Right forelimb (tissue), 1 donor: ENCODE data around the gene ATXN7L1.
"Not testable (repeated sequence)": the region's sequence is repeated elsewhere in the genome, so short reads cannot be mapped to it uniquely, and the experiment has no call there.

Experiments
- DNase-seq: peaks from one replicate; pipeline ENCODE4 v3.0.0-alpha.2; 2018

Gene ATXN7L1

DNA sequence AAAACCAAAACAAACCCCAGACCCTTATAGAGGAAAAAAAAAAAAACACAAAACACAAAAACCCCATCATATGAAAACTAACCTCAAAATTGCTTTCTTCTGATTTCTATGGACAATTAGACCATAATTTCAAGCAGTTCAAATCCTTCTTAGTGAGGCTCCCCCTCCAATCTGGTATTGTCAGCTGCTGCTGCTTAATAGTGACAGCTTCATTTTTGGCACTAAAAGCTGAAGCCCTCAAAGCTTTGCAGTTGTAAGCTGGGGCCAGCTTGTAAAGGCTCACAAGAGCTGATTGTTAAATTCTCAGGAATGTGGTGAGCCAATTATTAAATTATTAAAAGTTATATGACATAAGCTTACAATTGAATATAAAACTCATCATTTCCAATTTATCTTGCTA lies 21.9 kb downstream of the ATXN7L1 start:
- no peak for DNase-seq

DNA sequence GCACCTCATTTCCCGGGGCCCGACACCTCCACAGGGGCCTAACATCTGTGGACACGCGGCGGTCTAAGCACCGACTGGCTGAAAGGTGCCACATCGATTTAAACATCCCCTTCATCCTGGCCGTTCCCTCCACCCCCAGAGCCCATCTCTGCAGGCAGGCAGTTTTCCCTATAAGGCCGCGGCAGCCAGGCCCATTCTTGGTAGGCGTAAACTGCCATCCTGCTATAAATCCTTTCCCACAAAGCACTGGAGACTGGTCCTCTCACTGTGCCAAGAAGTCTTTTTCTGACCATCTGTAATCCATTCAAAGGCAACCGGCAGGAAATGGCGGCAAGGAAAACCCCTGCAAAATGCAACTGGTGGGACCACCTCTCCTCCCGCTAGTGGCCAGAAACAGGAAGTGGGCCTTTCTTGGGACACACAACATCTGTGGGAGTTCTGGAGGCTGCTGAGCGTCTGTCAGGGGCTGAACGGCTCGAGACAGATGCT lies 22.4 kb downstream of the ATXN7L1 start:
- peak; percentile 78 for DNase-seq

DNA sequence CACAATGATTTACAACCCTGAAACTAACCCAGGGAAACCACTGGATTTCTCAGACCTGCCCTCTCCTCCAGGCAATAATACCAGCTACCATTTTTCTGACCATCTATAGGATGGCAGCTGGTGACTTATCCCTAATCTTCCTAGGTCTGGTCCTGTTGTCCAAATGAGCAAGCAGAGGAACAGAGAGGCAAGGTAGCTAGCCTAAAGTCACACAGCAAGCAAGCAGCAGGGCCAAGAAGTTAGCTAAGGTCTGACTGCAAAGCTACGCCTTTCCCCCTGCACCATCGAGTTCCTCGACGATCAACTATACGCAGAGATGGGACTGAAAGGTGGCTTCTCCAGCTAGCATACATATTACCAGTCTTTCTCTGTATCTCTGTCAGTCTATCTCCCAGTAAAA lies 25.3 kb downstream of the ATXN7L1 start:
- DNase-seq: no peak

DNA sequence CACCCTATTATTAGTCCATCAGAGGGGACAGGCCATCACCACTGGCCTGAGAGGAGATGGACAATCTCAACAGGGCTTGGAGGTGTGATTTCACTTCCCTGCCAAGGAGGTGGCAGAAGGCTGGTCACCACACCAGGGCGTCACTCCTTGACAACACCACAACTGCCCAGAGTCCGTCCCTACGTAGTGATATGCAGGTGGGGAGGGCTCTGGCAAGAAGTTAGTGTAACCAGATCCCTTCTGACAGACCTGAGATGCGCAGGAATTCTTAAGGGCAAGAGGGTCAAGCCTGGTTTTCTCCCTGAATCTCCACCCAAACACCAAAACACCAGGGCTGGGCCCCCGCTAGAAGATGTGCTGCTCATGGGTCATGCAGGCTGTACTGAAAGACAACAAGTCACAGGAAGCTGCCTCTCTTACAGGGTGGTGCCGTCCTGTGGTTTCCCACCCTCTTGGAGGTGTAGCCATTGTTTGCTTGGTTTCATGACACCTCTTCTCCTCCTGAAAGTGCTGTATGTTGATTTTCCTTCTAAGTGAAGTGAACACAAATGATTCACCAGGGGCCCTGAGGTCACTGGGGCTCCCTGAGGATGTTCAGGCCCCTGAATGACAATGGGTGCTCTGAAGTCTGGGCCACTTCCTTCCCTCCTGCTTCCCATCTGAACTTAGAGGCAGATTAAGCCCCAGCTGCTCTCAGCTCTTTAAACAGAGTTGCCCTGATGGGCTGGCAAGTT lies 27.1 kb downstream of the ATXN7L1 start:
- no peak for DNase-seq

DNA sequence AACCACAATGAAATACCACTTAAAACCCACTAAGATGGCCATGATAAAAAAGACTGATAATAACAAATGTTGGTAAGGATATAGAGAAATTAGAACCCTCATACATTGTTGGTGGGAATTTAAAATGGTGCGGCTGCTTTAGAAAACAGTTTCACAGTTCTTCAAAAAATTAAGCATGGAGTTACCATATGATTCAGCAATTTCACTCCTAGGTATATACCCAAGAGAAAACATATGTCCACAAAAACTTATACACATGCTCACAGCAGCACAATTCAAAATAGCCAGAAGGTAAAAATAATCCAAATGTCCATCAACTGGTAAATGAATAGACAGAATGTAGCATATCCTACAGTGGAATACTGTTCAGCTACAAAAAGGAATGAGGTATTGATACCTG lies 30.0 kb downstream of the ATXN7L1 start:
- DNase-seq: no peak

DNA sequence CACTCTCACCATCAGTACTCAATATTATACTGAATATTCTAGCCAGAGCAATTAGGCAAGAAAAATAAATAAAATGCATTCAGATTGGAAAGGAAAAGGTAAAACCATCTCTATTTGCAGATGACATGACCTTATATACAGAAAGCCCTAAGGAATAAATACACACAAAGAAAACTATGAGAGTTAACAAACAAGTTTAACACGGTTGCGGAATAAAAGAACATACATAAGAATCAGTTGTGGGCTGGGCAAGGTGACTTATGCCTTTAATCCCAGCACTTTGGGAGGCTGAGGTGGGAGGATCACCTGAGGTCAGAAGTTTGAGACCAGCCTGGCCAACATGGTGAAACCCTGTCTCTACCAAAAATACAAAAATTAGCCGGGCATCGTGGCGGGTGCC lies 31.7 kb downstream of the ATXN7L1 start:
- DNase-seq: not testable (repeated sequence)

DNA sequence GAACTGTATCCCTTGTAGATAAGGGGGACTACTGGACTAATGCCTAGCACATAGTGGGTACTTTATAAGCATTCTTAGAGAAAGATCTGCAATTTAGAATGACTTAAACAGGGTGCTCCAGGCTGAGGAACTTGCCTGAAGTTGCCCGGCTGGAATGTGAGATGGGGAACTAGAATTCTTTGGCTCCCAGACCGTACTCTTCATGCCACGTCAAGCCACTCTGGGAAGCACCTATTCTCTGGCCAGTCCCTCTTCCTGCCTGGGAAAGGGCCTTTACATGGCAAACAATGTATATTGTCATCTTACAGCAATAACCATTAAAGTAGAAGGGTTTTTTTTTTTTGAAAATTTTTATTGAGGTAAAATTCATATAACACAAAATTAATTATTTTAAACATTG lies 34.5 kb downstream of the ATXN7L1 start:
- DNase-seq: no peak

DNA sequence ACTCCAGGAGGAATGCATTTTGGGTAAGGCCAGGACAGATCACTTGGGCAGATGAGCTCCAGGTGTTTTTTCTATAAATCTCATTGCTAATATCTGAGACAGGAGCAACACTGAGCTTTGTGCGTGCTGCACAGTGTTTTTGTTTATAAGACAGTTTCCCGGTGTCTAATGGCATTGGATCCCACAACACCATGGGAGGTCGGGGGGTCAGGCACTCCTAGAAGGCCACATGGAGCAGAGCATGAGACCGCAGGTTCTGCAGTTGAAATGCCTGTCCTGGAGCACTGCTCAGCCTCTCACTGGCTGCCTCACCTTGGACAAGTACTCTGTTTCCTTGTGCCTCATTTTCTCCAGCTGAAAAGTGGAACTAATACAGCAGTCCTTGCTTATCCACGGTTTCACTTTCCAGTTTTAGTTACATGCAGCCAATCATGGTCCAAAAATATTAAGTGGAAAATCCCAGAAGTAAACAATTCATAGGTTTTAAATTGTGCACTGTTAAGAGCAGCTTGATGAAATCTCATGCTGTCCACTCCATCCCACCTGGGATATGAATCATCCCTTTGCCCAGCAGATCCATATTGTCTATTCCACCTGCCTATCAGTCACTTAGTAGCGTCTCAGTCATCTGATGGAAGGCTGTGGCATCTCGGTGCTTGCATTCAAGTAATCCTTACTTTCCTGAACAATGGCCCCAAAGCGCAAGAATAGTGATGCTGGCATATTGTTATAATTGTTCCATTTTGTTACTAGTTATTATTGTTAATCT lies 35.2 kb downstream of the ATXN7L1 start:
- DNase-seq: no peak

DNA sequence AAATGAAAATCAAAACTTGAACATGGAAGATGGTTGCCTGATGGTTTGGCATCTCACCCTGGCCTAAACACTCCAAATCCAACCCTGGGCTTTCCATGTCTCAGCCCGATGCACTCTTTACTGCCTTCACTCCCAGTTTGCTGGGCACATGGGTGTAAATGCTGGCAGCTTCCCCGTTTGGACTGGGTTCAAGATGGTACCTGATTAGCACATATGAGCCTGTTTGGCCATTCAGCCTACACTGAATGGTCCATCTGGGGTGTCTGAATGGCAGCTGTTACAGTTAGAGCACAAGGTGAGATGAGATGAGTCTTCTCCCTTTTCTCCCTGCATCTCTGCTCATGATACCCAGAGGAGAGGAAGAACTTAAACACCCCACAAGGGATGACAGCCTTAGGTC lies 37.1 kb downstream of the ATXN7L1 start:
- no peak for DNase-seq

DNA sequence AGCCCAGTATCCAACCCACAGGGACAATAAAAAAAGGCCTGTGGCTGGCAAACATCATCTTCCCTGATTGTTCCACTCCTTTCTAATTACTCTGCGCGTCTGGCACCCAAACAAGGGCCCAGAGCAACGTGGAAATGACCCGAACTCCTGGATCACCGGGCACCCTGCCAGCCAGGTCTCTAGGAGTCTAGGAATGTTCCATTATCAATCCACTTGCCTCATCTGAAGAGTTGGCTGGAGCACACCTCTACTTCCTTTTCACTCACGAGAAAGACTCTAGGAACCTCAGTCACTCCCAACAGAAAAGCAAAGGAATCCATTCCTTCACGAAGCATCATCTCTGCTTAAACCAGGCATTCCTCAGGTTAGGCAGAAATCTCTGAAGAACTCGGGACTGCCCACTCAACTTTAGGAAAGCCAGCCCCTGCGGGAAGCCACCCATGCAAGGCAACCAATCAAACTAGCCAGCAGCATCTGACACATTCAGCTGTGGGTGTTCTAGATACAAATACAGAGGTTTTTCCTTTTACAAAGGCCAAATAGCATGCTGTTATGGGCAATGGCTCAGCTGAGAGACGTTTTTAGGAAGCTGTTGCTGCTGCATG lies 37.7 kb downstream of the ATXN7L1 start:
- DNase-seq: peak; percentile 54

DNA sequence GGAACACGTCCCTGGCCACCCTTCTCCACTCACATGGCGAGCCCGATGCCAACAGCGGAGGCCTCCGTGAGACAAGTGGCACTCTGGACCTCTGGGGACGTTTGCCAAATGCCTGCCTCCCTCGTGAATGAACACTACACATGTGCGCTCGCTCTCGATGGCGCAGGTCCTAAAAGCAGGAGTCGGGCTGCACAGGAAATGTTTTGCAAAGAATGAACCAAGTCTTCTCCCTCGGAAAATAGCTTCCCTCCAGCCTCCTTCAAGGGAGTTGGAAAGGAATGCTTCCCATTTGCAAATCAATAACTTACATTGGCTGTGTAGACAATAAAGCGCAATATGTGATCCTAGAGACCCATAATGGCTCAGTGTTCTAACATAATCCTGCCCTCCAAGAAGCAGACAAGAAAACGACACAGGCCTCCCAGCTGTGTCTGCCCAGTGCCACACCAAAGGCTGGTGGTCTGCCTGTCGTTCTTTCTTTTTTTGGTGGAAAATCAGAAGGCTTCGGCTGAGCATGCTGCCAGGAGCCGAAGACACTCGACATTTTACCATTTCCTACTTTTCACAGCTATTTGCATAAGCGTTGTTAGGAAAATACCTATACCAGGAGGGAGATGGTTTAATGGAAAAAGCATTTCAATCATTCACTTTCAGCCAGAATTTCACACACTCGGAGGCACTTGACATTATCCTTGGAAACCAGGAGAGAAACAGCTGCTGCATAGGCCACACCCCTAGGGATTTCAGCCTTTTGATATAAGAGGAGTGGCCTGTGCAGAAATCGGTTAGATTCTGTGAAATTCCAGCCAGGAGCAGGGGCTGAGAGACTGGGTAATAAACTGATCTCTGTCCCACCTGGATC lies 38.4 kb downstream of the ATXN7L1 start:
- no peak for DNase-seq

DNA sequence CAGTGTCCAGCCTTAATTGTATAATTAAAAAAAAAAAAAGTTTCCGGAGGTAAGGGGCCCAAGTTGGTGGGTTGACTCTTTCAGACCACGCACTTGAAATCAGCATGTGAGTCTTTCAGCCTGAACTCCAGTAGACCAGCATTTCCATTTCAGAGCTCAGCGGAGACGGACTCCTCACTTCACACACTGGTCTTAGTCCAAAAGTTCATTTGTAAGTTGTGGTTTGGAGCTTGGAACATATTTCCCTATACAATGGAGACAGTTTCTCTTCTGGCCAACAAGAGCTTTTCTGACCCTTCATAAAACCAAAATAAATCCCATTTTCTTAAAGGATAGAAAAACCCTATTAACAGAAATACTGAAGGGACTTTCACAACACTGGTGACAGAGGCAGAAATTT lies 41.0 kb downstream of the ATXN7L1 start:
- no peak for DNase-seq

DNA sequence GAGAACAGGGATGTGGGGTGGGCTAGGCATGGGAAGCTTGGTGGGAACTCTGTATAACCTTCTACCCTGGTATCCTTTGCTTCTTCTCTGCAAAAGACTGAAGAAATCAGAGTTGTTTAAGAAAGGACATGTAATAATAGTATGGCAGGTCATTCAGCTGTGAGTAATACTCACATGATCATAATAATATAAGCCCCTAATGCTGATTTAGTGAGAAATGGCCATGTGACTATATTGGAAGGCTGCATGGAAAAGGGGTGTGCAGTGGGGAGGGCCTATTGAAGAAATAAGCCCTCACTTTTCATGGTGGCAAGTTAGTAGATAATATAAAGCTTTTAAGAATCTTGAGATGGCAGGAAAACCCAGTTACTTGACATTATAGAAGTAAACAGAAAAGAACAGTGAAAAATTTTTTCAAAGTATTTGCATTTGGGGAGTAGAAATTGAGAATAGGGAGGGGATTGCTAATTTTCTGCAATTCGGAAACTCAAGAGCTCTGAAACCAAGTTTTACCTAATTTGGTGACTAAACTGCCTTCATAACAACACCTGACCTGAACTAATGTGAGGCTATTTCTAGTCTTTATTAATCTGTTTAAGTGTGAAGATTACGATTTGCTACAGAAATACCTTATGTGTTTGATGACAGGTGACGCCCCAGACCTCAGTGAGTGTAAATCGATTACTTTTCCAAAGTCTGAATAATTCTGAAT lies 44.4 kb downstream of the ATXN7L1 start:
- DNase-seq: no peak

DNA sequence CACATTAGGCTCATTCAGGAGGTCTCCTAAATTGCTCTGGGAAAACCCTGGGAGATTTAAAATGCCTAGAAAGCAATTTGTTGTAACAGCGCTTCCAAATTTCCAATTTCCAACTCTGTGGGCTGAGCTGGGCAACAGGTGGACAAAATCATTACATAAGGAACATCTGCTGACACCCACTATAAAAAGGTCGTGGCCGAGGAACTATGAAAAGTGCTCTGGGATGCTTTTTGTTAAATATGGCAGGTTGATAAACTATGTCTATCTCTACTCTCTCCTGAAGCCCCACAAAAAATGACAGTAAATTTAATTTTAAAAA lies 45.1 kb downstream of the ATXN7L1 start:
- DNase-seq: no peak

DNA sequence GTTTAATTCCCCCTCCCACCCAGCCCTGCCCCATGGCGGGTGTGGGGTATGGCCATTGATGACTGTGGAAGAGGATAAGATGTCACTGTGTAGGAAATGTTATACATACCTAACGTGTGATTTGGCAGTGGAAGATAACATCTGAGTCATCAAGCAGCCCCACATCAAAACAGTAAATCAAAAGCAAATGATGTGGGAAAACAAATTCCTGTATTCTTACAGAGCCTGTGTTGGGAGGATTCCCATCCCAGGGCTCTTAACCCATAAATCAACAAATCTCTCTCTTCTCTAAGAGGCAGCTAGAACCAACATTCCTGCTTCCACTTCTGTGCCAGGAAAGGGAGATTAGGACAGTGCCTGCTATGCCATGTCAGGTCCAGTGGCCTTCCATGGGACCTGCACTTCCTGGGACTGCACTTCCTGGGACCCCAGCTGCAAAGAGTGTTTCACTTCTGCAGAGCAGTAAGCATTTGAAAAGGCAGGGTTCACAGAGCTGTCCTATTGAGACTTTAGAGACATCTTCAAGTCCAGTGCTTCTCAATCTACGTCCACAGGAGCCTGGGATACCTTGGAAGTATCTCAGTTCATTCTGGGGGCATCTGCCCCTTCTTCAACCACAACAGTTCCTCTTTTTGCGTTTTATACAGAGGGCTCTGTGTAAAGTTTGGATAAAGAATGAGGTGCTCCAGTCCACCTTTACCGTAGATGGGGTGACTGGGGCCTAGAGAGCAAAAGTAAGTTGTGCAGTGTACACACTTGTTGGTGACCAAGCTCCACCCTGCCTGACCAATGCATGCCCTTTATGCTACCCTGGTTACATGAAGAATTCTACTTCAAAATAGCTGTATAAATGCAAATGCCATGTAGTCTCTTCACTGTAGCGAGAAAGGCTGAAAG lies 45.7 kb downstream of the ATXN7L1 start:
- DNase-seq: no peak

DNA sequence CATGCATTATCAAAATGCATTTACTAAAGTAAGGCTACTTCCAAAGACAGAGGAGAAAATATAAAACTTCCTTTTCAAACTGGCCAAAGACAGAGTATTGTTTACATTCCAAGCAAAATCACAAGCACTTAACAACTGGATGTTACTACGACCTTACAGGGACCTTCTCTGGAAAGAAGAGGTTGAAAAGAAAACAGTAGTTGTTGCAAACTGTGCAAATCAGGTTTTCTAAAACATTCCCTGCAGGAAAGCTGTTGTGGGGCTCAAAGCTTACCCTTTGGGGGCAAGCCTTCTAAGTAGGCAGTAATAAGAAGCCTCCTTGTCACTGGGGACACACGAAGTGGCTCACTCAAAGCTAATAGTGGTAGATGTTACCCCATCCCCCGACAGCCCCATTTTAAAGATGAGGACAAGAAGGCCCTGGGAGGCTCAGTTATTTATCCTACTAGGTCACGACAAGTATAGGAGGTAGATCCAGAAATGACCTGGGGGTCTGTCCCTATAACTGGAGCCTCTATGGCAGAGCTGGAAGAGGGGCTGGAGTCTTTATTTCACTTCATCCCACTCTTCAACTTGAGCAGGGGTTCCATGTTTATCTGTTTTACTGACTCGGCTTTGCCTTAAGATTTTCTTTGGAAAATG lies 46.6 kb downstream of the ATXN7L1 start:
- DNase-seq: no peak

DNA sequence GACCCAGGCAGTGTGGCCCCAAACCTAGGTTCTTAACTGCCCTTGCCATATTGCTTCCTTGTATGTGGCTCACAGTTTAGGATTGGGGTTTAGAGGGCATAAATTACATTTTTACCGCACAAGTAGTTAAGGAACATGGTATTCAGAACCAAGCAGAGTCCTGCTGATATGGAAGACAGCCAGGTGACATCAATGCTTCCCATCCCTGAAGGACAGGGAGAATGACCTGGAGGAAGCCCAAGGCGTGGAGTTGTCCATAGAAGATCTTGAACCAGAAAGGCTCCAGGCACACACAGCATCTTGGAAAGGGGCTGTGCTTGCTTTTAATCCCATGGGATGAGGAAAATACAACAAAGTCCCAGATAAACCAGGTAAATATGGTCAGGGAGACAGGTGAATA lies 48.3 kb downstream of the ATXN7L1 start:
- no peak for DNase-seq

DNA sequence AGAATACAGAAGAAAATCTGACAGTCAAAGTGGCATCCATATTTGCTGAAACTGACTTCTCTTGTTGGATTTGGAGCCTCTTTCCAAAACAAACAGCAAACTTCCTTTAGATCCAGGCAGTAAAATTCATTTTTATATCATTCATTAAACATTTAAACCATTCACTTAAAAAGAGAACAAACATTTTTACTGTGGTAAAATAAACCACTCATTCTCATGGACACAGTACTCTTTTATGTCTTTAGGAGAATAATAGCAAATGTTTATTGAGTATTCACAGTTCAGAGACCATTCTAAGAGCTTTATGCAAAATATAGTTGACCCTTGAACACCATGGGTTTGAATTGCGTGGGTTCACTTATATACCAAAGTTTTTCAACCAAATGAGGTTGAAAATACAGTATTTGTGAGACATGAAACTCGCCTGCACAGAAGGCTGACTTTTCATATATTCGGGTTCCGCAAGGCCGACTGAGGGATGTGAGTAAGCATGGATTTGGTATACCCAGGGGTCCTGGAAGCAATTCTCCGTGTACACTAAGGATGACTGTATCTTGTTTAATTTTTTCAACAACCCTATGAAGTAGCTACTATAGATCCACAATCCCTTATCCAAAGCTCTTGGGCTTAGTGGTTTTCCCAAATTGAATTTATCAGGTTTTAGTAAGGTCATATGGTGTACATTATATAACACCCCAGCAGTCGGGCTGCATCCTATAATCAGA lies 49.1 kb downstream of the ATXN7L1 start:
- no peak for DNase-seq

DNA sequence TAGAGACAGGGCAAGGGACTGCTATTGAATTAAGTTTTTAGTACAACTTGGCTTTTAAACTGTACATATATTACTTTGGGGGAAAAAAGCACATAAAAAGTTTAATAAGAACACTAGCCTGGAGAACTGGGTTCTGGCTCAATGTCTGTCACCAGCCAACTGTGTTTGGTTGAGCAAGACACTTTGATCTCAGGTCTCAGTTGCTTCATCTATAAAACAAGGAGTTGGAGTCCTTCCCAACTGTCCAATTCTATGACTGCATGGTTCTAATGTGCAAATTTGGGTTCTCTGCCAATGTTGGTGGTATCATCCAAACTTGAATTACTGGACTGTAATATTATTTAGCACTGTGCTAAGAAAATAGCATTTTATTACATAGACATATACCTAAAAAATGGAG lies 50.3 kb downstream of the ATXN7L1 start:
- DNase-seq: no peak

DNA sequence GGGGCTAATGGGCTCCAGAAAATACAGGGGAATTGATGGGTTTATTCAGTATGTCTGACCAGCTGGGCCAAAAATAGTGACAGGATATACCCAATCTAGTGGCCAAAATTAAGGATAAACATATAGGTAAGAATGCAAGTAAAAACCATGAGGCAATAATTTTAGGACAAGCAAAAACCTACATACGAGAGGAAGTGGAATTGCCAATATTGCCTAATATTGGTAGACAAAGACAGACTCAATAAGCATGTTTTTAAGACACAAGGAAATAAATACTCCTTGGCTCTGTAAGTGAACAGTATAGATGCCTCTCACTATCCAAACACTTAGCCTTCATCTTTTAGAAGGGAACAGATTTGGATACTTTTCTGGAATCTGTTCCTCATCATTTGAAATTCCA lies 51.0 kb downstream of the ATXN7L1 start:
- DNase-seq: no peak
